Transverse colon (tissue), 3 donors: ENCODE data around the gene WWC1.

Experiments
- EP300 ChIP-seq: sonication (generic); formaldehyde crosslinking; IDR thresholded peaks from one replicate; pipeline ENCODE4 v1.6.1; 2017; ENCODE audit warnings: antibody characterized with exemption, low read depth
- TF ChIP-seq, protein P1 (sequence below), 5 experiments: fragments of 200-600 bp in 3 of 5; fragments of 450-650 bp in 2 of 5; sonication (generic) in 3 of 5; IDR thresholded peaks; 1 replicate in 2 of 5; 2 replicates in 3 of 5; pipeline ENCODE4 v1.5.1; 2016 to 2017; ENCODE audit warnings: antibody characterized with exemption in 5 of 5, inconsistent platforms in 3 of 5, mild to moderate bottlenecking in 2 of 5, moderate library complexity in 1 of 5

- TF ChIP-seq, protein P1, sequence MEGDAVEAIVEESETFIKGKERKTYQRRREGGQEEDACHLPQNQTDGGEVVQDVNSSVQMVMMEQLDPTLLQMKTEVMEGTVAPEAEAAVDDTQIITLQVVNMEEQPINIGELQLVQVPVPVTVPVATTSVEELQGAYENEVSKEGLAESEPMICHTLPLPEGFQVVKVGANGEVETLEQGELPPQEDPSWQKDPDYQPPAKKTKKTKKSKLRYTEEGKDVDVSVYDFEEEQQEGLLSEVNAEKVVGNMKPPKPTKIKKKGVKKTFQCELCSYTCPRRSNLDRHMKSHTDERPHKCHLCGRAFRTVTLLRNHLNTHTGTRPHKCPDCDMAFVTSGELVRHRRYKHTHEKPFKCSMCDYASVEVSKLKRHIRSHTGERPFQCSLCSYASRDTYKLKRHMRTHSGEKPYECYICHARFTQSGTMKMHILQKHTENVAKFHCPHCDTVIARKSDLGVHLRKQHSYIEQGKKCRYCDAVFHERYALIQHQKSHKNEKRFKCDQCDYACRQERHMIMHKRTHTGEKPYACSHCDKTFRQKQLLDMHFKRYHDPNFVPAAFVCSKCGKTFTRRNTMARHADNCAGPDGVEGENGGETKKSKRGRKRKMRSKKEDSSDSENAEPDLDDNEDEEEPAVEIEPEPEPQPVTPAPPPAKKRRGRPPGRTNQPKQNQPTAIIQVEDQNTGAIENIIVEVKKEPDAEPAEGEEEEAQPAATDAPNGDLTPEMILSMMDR (IDR thresholded peaks at IDR 0.05) = peak in 4 of 5 experiments; percentile 24 to 60 (median 38)
- no peak for TF ChIP-seq EP300
Measured at GRCh38 chr5:168291342-168291963, at the start of gene WWC1.
